Loucy (cell line): ENCODE measurements around the gene TSEN54.

ENCODE experiments used
- H2AFZ ChIP-seq: fragments of 200-600 bp; sonication (generic); 2 replicates; pipeline ENCODE4 v1.6.0; 2016; ENCODE audit warnings: antibody characterized with exemption, mild to moderate bottlenecking, low read length, moderate library complexity
- H3F3A ChIP-seq: fragments of 200-600 bp; 2 replicates; pipeline ENCODE4 v1.6.0; 2016; ENCODE audit warnings: antibody characterized with exemption, low read depth, mild to moderate bottlenecking
- H3K27me3 ChIP-seq: fragments of 200-600 bp; sonication (generic); 2 replicates; pipeline ENCODE4 v1.6.1; 2014; ENCODE audit warnings: low read length, mild to moderate bottlenecking; ENCODE audit not compliant: insufficient read depth, poor library complexity, severe bottlenecking
- H3K36me3 ChIP-seq: fragments of 200-600 bp; sonication (generic); 2 replicates; pipeline ENCODE4 v1.6.1; 2016; ENCODE audit warnings: low read length; ENCODE audit not compliant: insufficient read depth
- H3K4me1 ChIP-seq: fragments of 200-600 bp; sonication (generic); 2 replicates; pipeline ENCODE4 v1.5.1; 2014; ENCODE audit warnings: low read length, mild to moderate bottlenecking; ENCODE audit not compliant: insufficient read depth, poor library complexity, severe bottlenecking
- H3K4me2 ChIP-seq: fragments of 200-600 bp; sonication (generic); 2 replicates; pipeline ENCODE4 v1.6.0; 2014; ENCODE audit warnings: antibody characterized with exemption, low read length, low read depth, mild to moderate bottlenecking; ENCODE audit not compliant: poor library complexity, severe bottlenecking
- H3K4me3 ChIP-seq: fragments of 200-600 bp; sonication (generic); 2 replicates; pipeline ENCODE4 v1.5.1; 2014; ENCODE audit warnings: low read length, mild to moderate bottlenecking, mixed read lengths; ENCODE audit not compliant: poor library complexity, severe bottlenecking
- H3K79me2 ChIP-seq: fragments of 200-600 bp; sonication (generic); 2 replicates; pipeline ENCODE4 v1.6.1; 2014; ENCODE audit warnings: low read length; ENCODE audit not compliant: insufficient read depth
- H3K9ac ChIP-seq: fragments of 200-600 bp; sonication (generic); 2 replicates; pipeline ENCODE4 v1.6.0; 2014; ENCODE audit warnings: mild to moderate bottlenecking, low read depth, low read length, moderate library complexity; ENCODE audit not compliant: poor library complexity, severe bottlenecking
- H3K9me2 ChIP-seq: fragments of 200-600 bp; sonication (generic); replicated peaks from 2 replicates; pipeline ENCODE4 v1.6.1; 2016; ENCODE audit warnings: low read depth, low read length, mixed read lengths
- H3K9me3 ChIP-seq: fragments of 200-600 bp; sonication (generic); 2 replicates; pipeline ENCODE4 v1.6.1; 2014; ENCODE audit warnings: mild to moderate bottlenecking, antibody characterized with exemption, low read length, low read depth; ENCODE audit not compliant: insufficient read depth
- H4K20me1 ChIP-seq: fragments of 200-600 bp; sonication (generic); 2 replicates; pipeline ENCODE4 v1.6.0; 2014; ENCODE audit warnings: antibody characterized with exemption, low read length, mild to moderate bottlenecking; ENCODE audit not compliant: insufficient read depth, poor library complexity, severe bottlenecking
- EZH2phosphoT487 ChIP-seq: fragments of 200-600 bp; IDR thresholded peaks from 2 replicates; pipeline ENCODE4 v1.6.1; 2018; ENCODE audit warnings: antibody characterized with exemption, mild to moderate bottlenecking, moderate library complexity, borderline replicate concordance
- TF ChIP-seq, protein P1 (sequence below): fragments of 200-600 bp; sonication (generic); conservative IDR thresholded peaks from 2 replicates; pipeline ENCODE4 v1.5.1; 2014; ENCODE audit warnings: mild to moderate bottlenecking, antibody characterized with exemption, low read length

Gene TSEN54

DNA sequence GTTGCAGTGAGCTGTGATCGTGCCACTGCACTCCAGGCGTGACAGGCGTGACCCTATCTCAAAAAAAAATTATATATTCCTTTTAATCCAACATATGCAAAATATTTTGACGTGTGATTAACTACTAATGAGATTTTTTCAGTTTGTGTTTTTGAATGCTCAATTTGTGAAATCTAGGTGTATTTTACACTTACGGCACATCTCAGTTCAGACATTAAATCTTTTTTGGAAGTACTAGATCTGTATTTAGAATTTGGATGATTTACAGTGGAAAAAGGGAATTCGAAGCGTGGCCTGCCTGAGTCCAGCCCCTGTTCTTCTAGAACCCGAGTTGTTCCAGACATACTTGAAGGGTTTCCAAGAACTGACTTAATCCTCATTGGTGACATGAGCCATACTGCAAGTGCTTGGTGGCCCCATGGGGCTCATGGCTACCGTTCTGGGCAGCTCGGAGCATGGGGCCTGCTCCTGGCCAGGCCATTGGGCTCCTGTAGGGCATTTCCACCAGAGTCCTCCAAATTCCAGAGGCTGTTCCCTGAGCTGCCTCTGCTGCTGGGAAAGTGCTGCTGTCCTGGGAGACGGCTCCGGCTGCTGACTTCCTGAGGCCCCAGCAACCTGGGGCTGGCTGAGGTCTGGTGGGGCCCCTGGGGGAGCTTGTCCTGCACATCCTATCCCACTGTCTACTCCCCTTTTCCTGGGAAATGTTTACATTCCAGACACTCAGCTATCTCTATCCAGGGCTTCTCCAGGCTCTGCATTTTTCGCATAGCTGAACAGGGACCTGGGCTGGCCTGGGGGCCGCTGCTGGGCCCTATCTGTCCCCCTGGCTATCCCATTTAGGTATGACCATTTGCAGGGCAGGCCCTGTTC lies 36.3 kb downstream of the TSEN54 start:
- Histone ChIP-seq H3K9ac (no peak overlapping the region), H3K9me3 (no peaks in the 10 kb centered on the region), H3K4me2 (no peak overlapping the region), H3K4me1 (no peaks in the 10 kb centered on the region), H4K20me1 (no peaks in the 10 kb centered on the region), H2AFZ (no peak overlapping the region), H3F3A (no peaks in the 10 kb centered on the region), H3K27me3 (no peaks in the 10 kb centered on the region), H3K9me2 (no peaks in the 10 kb centered on the region), H3K4me3 (no peak overlapping the region), H3K79me2 (no peaks in the 10 kb centered on the region), H3K36me3 (no peaks in the 10 kb centered on the region)
- TF ChIP-seq, protein P1, sequence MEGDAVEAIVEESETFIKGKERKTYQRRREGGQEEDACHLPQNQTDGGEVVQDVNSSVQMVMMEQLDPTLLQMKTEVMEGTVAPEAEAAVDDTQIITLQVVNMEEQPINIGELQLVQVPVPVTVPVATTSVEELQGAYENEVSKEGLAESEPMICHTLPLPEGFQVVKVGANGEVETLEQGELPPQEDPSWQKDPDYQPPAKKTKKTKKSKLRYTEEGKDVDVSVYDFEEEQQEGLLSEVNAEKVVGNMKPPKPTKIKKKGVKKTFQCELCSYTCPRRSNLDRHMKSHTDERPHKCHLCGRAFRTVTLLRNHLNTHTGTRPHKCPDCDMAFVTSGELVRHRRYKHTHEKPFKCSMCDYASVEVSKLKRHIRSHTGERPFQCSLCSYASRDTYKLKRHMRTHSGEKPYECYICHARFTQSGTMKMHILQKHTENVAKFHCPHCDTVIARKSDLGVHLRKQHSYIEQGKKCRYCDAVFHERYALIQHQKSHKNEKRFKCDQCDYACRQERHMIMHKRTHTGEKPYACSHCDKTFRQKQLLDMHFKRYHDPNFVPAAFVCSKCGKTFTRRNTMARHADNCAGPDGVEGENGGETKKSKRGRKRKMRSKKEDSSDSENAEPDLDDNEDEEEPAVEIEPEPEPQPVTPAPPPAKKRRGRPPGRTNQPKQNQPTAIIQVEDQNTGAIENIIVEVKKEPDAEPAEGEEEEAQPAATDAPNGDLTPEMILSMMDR: no peak
- no peak for TF ChIP-seq EZH2phosphoT487

DNA sequence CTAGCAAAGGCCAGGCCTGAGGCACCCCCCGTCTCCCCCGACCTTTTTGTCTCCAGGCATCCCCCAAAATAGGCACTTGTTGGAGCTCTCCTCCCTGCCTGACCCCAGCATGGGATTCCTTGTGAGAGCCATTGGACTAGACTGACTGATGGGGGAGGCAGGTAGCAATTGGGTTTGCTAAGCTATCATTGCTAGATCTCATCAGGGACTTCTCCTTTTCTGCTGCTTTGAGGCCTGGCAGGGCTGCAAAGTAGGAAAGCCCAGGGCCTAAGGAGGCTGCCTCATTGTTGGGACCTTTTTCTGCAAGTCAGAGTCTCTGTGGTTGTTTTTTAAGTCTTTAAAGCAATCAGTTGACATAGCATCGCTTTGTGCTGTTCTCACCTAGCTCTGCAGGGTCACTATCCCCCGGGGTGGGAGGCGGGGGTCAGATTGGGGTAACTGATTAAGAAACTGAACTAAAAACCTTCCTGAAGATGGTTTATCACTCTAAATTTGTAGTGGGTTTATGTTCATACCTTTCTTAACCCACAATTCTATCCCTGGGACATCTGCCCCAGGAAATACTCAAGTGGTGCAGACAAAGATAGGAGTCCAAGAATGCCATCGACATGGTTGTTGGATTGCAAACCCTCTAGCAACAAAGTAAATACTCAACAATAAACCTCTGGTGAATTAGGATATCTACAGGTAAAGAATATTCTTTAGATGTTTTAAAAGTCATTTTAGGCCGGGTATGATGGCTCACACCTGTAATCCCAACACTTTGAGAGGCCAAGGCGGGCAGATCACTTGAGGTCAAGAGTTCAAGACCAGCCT lies 37.2 kb downstream of the TSEN54 start:
- Histone ChIP-seq H3K4me3 (no peak overlapping the region), H2AFZ (no peak overlapping the region), H3K9me2 (no peaks in the 10 kb centered on the region), H3K9me3 (no peaks in the 10 kb centered on the region), H3K9ac (no peak overlapping the region), H3K36me3 (no peaks in the 10 kb centered on the region), H3F3A (no peaks in the 10 kb centered on the region), H4K20me1 (no peaks in the 10 kb centered on the region), H3K79me2 (no peaks in the 10 kb centered on the region), H3K27me3 (no peaks in the 10 kb centered on the region), H3K4me2 (no peak overlapping the region), H3K4me1 (no peaks in the 10 kb centered on the region)
- TF ChIP-seq EZH2phosphoT487: no peak
- TF ChIP-seq, protein P1: no peak

DNA sequence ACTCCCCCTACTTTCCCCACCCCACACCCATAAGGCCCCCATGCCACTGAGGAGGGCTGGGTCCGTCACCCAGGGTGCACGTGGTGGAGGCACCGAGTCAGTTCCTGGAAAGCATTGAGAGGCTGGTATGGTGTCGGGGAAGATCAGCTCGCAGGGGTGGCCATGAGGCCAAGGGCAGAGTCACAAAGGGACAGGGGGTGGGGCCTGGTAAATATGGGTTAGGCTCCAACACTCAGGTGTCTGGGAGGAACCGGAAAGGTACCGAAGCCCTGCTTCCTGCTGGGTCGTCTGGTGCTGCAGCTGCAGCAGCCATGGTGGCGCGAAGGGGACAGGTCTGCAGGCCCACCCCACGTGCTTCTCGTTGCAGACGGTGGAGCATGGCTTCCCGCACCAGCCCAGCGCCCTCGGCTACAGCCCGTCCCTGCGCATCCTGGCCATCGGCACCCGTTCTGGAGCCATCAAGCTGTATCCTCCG lies 39.4 kb downstream of the TSEN54 start:
- Histone ChIP-seq H3F3A (no peaks in the 10 kb centered on the region), H3K79me2 (no peaks in the 10 kb centered on the region), H3K4me3 (no peak overlapping the region), H2AFZ (no peak overlapping the region), H3K4me2 (no peak overlapping the region), H4K20me1 (no peaks in the 10 kb centered on the region), H3K4me1 (no peaks in the 10 kb centered on the region), H3K9me3 (no peaks in the 10 kb centered on the region), H3K36me3 (no peaks in the 10 kb centered on the region), H3K27me3 (no peaks in the 10 kb centered on the region), H3K9me2 (no peaks in the 10 kb centered on the region), H3K9ac (no peak overlapping the region)
- no peak for TF ChIP-seq EZH2phosphoT487
- TF ChIP-seq, protein P1: no peak
